Measurements from ENCODE around the gene HOATZ. TPM values are rescaled to one million over a fixed set of nuclear protein-coding genes. Genes with fewer than 3 reads are reported as not detected.
A peak's percentile ranks its signal among the peaks of the same experiment; 100 is the strongest.

HOATZ gene
- total RNA-seq, 1 donor from 2014 or later, result 15.0 TPM

Small RNA genes lying within 50 kb of the gene (microRNA-seq; reads per million reads assigned to microRNA genes)
- gene MIR34B (ENCODE audit: borderline number of aligned reads), result 172 reads per million, percentile 61 among the genes with 10 or more reads in this experiment
- gene MIR34C (ENCODE audit: borderline number of aligned reads), result 1,654 reads per million, percentile 83 among the genes with 10 or more reads in this experiment

Other genes starting within 250 kb of the HOATZ start
- 3.4 TPM for gene POU2AF3, start 216.2 kb upstream of the HOATZ start, total RNA-seq
- gene POU2AF1, start 135.5 kb upstream of the HOATZ start, total RNA-seq, result 3.4 TPM
- 0.38 TPM for gene BTG4, start 2.4 kb upstream of the HOATZ start, total RNA-seq
- 15.0 TPM for gene LAYN, start 25.9 kb downstream of the HOATZ start, total RNA-seq
- 26.3 TPM for gene SIK2, start 87.7 kb downstream of the HOATZ start, total RNA-seq

Measured in lower lobe of right lung (tissue), 1 donor.